ENCODE data around the gene CHAC1. TPM values are rescaled to one million over a fixed set of nuclear protein-coding genes. Genes with fewer than 3 reads are reported as not detected.

CHAC1 gene
- total RNA-seq: 10 to 100 TPM in 1 of 2 donors, 1 to 10 TPM in 1; 4.0 to 20.9 TPM

GRCh38 chr15:40952901-40953712, at the start of gene CHAC1:
TSS of gene CHAC1 (plus strand) at chr15:40953471. CDS start at chr15:40953584, 113 bp downstream.
- peak within 1 kb of the TSS; percentile 74 for H3K4me3 ChIP-seq
- H3K27ac ChIP-seq: peak within 1 kb of the TSS; percentile 81
- no peaks in the 10 kb centered on the region for H3K27me3 ChIP-seq
- peak within 1 kb of the TSS; percentile 81 to 88 for H3K9ac ChIP-seq (ENCODE audit: low read depth in 2 of 2, low read length in 2 of 2)
- H3K36me3 ChIP-seq: no peaks in the 10 kb centered on the region
- no peaks in the 10 kb centered on the region for H3K9me3 ChIP-seq
- intact Hi-C loops (cut with DNase I): no loop called here
- TF ChIP-seq CTCF (IDR thresholded peaks at IDR 0.05): no peak
- H3K4me1 ChIP-seq: peaks cover 9% of the 10 kb centered on the region
- DNase-seq: peak; percentile 97

- H3K27ac ChIP-seq: peak overlapping the region; percentile 79
These were observed 48.6 kb upstream of the CHAC1 start for GRCh38 chr15:40904552-40905201.

GRCh38 chr15:40906091-40906990, 46.9 kb upstream of the CHAC1 start:
- intact Hi-C loops (cut with DNase I): loop anchor here (2.0 to 5.0 kb wide), 2 partner anchors 36 to 114 kb away; no protein-coding TSS in a partner anchor
- peak; percentile 95 for DNase-seq
- no peaks in the 10 kb centered on the region for H3K36me3 ChIP-seq
- H3K4me3 ChIP-seq: peak overlapping the region; percentile 22
- peak overlapping the region; percentile 79 for H3K27ac ChIP-seq
- peaks cover 18% of the 10 kb centered on the region for H3K4me1 ChIP-seq
- peak; percentile 93 for TF ChIP-seq CTCF (IDR thresholded peaks at IDR 0.05)
- peak overlapping the region; percentile 86 to 89 for H3K9ac ChIP-seq (ENCODE audit: low read depth in 2 of 2, low read length in 2 of 2)
- H3K9me3 ChIP-seq: no peaks in the 10 kb centered on the region
- H3K27me3 ChIP-seq: no peaks in the 10 kb centered on the region

More at GRCh38 chr15:40904552-40905201, 48.6 kb upstream of the CHAC1 start:
- peaks cover 12% of the 10 kb centered on the region for H3K36me3 ChIP-seq
- TF ChIP-seq CTCF (IDR thresholded peaks at IDR 0.05): no peak
- no peak overlapping the region for H3K4me3 ChIP-seq
- no peaks in the 10 kb centered on the region for H3K27me3 ChIP-seq
- H3K9me3 ChIP-seq: no peaks in the 10 kb centered on the region
- H3K4me1 ChIP-seq: peaks cover 18% of the 10 kb centered on the region
- H3K9ac ChIP-seq (ENCODE audit: low read depth in 2 of 2, low read length in 2 of 2): no peak overlapping the region
- no peak for DNase-seq
- intact Hi-C loops (cut with DNase I): loop anchor here (5.0 kb wide), 2 partner anchors 38 to 283 kb away; no protein-coding TSS in a partner anchor

GRCh38 chr15:40906991-40907802, 46.1 kb upstream of the CHAC1 start:
- no peak for TF ChIP-seq CTCF (IDR thresholded peaks at IDR 0.05)
- Histone ChIP-seq H3K4me3 (peak overlapping the region; percentile 22), H3K9ac (ENCODE audit: low read depth in 2 of 2, low read length in 2 of 2) (peak overlapping the region; percentile 86 to 89), H3K36me3 (no peaks in the 10 kb centered on the region), H3K27me3 (no peaks in the 10 kb centered on the region), H3K4me1 (peaks cover 18% of the 10 kb centered on the region), H3K9me3 (no peaks in the 10 kb centered on the region), H3K27ac (peak overlapping the region; percentile 79)
- peak; percentile 80 for DNase-seq
- intact Hi-C loops (cut with DNase I): loop anchor here (2.0 to 5.0 kb wide), 2 partner anchors 35 to 114 kb away; no protein-coding TSS in a partner anchor
